CD4-positive, alpha-beta T cell treated with Interleukin-12 subunit alpha and Interleukin-12 subunit beta, for 1 hour (primary cell): ENCODE data around the gene PPFIA4.
A peak's percentile ranks its signal among the peaks of the same experiment; 100 is the strongest.
"Not testable (repeated sequence)": the region's sequence is repeated elsewhere in the genome, so short reads cannot be mapped to it uniquely, and the experiment has no call there.

ENCODE experiments used
- DNase-seq: peaks from one replicate; pipeline ENCODE4 v3.0.0-alpha.2; 2020

Gene PPFIA4

GRCh38 chr1:203017692-203018091, 8.6 kb upstream of the PPFIA4 start:
- no peak for DNase-seq

GRCh38 chr1:203022855-203023254, 3.4 kb upstream of the PPFIA4 start:
- DNase-seq: not testable (repeated sequence)

GRCh38 chr1:203025686-203026030, 633 bp upstream of the PPFIA4 start:
- no peak for DNase-seq

GRCh38 chr1:203026666-203027663, 674 bp downstream of the PPFIA4 start:
- DNase-seq: no peak

DNA sequence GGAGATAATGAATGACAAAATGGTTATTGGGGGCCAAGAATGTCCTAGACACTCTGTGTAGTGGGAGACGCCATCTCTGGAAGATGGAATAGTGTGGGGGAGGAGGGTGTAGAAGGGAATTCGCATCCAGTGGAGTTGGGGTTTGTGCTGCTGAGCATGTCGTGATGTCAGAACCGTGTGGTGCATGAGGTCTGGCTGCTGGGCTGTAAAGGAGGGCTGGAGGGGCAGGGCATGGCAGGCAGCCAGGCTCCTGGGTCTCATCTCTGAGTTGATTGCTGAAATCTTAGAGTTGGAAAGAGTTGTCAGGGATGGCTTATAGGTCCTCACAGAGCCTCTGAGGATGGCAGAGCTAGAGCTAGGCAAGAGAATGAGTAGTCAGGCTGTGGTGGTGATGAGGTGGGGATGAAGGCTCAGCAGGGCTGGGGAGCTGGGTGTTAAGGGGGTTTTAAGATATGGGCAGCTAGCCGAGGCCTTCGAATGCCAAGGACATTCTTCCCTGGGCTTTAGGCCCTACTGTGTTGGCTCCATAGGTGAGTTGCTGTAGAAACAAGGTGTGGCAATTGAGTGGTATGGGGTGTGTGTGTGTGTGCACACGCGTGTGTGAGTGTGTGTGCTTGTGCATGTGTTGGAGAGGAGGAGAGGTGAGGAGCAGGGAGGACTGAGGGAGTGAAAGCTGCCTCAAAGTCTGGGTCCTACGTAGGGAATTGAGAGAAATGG, 1.9 kb downstream of the PPFIA4 start:
- no peak for DNase-seq

- DNase-seq: no peak
Observed at GRCh38 chr1:203028784-203029553, 2.7 kb downstream of the PPFIA4 start.

DNA sequence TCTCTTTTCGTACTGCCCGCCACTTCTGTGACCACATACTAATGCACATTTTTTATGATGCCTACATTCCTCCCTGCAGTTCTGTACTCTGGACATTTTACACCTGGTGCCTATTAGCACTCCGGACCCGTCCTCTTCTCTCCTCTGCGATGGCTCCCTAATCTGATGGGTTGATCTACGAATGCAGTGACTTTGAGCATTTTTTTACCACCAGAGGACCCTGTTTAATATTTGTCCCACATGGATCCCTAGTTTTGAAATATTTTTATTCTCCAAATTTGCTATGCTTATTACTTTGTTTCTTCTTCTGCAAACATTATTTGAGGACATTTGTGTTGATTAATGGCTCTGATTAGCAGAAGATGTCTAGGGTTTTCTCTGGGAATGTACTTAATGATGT, 5.2 kb downstream of the PPFIA4 start:
- no peak for DNase-seq

GRCh38 chr1:203033287-203033686, 7.0 kb downstream of the PPFIA4 start:
- DNase-seq: no peak

- no peak for DNase-seq
Observed at GRCh38 chr1:203033917-203034316, 7.6 kb downstream of the PPFIA4 start.

- no peak for DNase-seq
Observed at GRCh38 chr1:203034422-203035110, 8.3 kb downstream of the PPFIA4 start.

- no peak for DNase-seq
Observed at GRCh38 chr1:203035111-203036000, 9.1 kb downstream of the PPFIA4 start.

GRCh38 chr1:203036135-203036534, 9.8 kb downstream of the PPFIA4 start:
- no peak for DNase-seq

DNA sequence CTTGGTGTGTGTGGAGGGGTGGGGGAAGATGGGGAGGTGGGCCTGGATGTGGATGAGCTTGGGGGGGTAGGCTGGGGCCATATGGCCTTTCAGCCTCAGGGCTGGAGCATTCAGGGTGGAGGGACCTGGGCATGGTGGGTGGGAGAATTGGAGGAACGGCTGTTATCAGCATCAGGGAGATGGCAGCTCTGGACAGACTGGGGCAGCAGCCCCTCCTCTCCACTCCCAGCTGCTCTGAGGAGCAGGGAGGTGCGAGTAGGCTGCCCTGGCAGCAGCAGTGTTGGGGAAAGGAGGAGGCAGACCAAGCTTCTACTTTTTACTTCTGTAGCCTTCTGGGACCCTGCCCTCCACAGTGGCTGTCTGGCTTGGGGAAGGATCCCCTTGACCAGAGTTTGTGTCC, 10.2 kb downstream of the PPFIA4 start:
- no peak for DNase-seq

GRCh38 chr1:203037509-203038190, 11.4 kb downstream of the PPFIA4 start:
- no peak for DNase-seq

- no peak for DNase-seq
Observed at GRCh38 chr1:203038217-203038741, 12.0 kb downstream of the PPFIA4 start.

DNA sequence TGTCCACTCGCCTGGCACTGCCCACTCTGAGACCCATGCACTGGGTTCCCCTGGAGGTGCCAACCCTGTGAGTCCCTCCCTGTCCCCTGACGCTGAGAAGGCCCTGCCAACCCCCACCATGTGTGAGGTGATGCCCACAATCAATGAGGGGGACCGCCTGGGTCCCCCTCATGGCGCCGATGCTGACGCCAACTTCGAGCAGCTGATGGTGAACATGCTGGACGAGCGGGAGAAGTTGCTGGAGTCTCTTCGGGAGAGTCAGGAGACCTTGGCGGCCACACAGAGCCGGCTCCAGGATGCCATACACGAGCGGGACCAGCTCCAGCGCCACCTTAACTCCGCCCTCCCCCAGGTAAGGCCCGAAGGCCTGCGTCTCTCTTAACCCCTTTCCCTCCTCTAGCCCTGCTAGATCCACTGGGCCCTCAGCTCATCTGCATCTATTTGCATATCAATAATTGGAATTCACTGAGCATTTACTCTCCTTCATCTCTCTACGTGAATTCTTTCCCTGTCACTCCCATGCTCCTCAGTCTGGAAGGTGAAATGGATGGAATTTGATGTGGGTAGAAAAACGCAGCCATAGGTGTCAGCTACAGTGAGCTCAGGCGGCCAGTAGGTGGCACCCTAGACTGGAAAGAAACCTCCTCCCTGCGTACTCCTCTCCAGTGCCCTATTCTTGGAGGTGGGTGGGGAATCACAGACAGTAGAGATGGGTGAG, 12.8 kb downstream of the PPFIA4 start:
- DNase-seq: peak; percentile 65

- no peak for DNase-seq
Observed at GRCh38 chr1:203039609-203040512, 13.6 kb downstream of the PPFIA4 start.

DNA sequence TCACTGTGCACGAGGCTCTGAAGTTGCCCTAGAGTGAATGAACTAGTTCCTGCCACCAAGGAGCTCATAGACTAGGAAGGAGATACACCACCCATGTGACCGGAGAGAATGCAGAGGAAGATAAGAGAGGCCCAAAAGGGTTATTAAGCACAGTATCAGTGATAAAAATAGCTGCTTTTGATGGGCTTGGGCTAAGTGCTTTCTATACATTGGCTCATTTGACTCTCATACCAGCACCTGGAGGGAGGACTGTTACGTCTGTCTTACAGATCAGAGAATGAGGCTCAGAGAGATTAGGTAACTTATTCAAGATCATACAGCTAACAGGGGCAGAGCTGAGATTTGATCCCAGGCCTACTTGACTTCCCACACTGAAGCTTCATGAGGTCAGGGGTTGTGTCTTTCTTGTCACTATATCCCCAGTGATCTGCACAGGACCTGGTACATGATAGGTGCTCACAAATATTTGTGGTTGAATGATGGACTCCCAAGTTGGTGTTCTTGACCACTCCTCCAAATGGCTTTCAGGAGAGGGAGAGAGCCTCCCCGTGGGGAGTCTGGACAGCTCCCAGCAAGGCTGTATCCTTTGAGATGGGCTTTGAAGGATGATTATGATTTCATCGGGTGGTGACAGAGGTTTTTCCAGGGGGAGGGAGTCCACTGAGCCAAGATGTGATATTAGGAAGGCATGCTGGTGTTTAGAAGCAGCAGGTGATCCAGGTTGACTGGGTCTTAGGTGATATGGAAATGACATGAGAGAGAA, 14.4 kb downstream of the PPFIA4 start:
- no peak for DNase-seq
